ENCODE measurements around the gene KLHL36.

DNA sequence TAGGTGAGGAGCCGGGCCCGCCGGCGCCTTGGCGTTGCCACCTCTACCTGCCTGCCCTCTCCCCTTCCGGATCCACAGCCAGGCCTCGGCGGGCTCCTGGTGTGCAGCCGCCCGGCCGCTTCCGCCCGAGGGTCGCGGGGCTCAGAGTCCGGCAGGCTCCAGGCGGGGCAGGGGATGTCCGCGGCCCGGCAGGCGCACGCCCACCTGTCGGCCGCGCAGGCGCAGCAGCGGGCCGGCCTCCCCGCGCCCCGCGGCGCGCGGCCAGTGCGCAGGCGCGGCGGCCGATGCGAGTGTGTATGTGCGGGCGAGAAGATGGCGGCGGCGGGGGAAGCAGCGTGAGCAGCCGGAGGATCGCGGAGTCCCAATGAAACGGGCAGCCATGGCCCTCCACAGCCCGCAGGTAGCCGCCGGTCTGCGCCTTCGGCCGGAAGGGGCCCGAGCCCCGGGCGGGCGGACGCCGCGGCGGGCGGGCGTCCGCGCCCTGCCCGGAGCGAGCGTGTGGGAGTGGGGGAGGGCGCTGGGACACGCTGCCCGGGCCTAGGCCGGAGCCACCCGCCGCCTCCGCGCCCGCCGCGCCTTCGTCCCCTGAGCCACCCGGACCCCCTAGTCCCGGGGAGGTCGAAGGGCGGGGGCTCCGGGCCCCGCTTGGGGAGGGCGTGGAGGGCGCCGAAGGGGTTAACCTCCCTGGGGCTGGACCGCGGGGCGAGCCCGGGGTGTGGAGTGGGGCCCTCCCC lies 51.6 kb downstream of the KLHL36 start, which contains the start of gene USP10:
- TF ChIP-seq, protein P1, sequence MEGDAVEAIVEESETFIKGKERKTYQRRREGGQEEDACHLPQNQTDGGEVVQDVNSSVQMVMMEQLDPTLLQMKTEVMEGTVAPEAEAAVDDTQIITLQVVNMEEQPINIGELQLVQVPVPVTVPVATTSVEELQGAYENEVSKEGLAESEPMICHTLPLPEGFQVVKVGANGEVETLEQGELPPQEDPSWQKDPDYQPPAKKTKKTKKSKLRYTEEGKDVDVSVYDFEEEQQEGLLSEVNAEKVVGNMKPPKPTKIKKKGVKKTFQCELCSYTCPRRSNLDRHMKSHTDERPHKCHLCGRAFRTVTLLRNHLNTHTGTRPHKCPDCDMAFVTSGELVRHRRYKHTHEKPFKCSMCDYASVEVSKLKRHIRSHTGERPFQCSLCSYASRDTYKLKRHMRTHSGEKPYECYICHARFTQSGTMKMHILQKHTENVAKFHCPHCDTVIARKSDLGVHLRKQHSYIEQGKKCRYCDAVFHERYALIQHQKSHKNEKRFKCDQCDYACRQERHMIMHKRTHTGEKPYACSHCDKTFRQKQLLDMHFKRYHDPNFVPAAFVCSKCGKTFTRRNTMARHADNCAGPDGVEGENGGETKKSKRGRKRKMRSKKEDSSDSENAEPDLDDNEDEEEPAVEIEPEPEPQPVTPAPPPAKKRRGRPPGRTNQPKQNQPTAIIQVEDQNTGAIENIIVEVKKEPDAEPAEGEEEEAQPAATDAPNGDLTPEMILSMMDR (conservative IDR thresholded peaks at IDR 0.05 in 1 of 2, IDR thresholded peaks at IDR 0.05 in 1 of 2; ENCODE audit: extremely low read depth in 1 of 2, insufficient read depth in 1 of 2, low read depth in 1 of 2, low read length in 2 of 2): no peak
- no peak for TF ChIP-seq EZH2 (IDR thresholded peaks at IDR 0.05; ENCODE audit: borderline replicate concordance, low read length)

All from mammary epithelial cell (primary cell).